GM12873 (cell line): ENCODE data around the gene UFL1.

Source experiments
- CTCF ChIP-seq: IDR thresholded peaks from 2 replicates; pipeline ENCODE4 v1.5.1; 2012; ENCODE audit warnings: low read depth, mild to moderate bottlenecking, moderate library complexity, low read length, control low read depth; ENCODE audit not compliant: insufficient read depth; ENCODE audit errors: missing control alignments

UFL1 gene

GRCh38 chr6:96521644-96522464 lies at the start of gene UFL1:
TSS of gene UFL1 (plus strand) at chr6:96521806. CDS start at chr6:96521874, 68 bp downstream.
- no peak for TF ChIP-seq CTCF

DNA sequence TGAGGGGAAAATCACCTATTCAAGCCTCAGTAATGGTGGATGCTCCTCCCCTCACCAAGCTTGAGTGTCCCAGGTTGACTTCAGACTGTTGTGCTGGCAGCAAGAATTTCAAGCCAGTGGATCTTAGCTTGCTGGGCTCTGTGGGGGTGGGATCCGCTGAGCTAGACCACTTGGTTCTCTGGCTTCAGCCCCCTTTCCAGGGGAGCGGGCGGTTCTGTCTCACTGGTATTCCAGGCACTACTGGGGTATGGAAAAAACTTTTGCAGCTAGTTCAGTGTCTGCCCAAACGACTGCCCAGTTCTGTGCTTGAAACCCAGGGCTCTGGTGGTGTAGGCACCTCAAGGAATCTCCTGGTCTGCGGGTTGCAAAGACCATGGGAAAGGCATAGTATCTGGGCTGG lies 42.9 kb upstream of the UFL1 start:
- no peak for TF ChIP-seq CTCF

DNA sequence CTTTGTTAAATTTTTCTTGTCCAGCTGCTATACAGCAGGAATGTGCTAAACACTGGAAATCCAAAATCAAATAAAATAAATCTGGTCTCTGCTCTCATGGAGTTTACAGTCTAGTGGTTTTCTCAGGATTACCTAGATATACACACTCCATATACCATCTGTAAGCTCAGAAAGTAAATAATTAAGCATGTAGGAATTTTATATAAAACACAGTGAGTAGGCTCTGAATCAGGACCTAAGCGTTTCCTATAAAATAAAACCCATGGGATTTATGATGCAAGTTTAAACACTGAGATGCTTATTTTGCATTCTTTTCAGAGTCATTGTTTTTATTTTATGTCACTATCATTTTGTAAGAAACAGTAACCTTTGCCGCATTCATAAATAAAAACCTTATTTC lies 29.7 kb upstream of the UFL1 start:
- TF ChIP-seq CTCF = no peak

DNA sequence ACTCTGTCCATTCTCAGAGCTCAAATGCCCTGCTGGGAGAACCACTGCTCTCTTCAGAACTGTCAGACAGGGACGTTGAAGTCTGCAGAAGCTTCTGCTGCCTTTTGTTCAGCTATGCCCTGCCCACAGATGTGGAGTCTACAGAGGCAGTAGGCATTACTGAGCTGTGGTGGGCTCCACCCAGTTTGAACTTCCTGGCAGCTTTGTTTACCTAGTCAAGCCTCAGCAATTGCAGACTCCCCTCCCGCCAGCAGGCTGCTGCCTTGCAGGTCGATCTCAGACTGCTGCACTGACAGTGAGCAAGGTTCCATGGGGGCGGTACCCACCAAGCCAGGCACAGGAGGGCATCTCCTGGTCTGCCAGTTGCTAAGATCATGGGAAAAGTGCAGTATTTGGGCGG lies 21.8 kb upstream of the UFL1 start:
- TF ChIP-seq CTCF = no peak

GRCh38 chr6:96502915-96503314 lies 18.7 kb upstream of the UFL1 start:
- no peak for TF ChIP-seq CTCF

GRCh38 chr6:96505363-96505762 lies 16.2 kb upstream of the UFL1 start:
- TF ChIP-seq CTCF = no peak

GRCh38 chr6:96509281-96509680 lies 12.3 kb upstream of the UFL1 start:
- no peak for TF ChIP-seq CTCF
